H1 (cell line): ENCODE measurements around the gene RWDD4.

Experiments used
- ASH2L ChIP-seq: fragments of 200-600, 300-600 bp; sonication (generic); IDR thresholded peaks from one replicate; pipeline ENCODE4 v1.7.1; 2017; ENCODE audit warnings: low read length
- CHD2 ChIP-seq: IDR thresholded peaks from 2 replicates; pipeline ENCODE4 v1.6.1; 2012; ENCODE audit warnings: low read length, improper control_type of control experiment
- POLR2AphosphoS5 ChIP-seq: IDR thresholded peaks from 2 replicates; pipeline ENCODE4 v1.6.1; 2011; ENCODE audit warnings: low read depth, low read length
- RNF2 ChIP-seq: fragments of 200-900, 300-1000 bp; sonication (generic); IDR thresholded peaks from 2 replicates; pipeline ENCODE4 v1.7.1; 2016; ENCODE audit warnings: borderline replicate concordance, low read depth, mild to moderate bottlenecking, antibody characterized with exemption, low read length; ENCODE audit not compliant: poor library complexity, severe bottlenecking; ENCODE audit errors: missing control alignments
- TAF1 ChIP-seq: IDR thresholded peaks from 2 replicates; pipeline ENCODE4 v1.6.1; 2011; ENCODE audit warnings: mild to moderate bottlenecking, low read depth, low read length
- ZNF274 ChIP-seq: IDR thresholded peaks from 2 replicates; pipeline ENCODE4 v1.7.0; 2012; ENCODE audit warnings: low read length, borderline replicate concordance; ENCODE audit errors: extremely low read depth

DNA sequence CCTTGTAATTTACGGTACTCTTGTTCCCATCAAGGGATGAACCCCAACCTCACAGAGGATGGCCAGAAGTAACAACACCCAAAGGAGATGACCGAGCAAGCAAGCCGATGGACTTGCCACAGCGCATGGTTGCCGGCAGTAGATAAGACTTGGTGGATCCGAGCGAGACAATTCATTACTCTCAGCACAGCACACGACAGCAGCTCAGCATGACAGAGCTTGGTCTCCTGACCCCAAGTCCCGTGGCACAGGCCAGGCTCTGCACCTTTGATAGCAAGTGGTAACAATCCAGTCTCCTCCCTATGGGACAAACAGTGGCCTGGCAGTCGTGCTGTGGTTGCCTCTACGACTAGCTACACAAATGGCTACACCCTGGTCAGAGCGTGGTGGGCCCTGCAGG, 26.3 kb downstream of the RWDD4 start:
- TF ChIP-seq ZNF274 (no peak), RNF2 (no peak), CHD2 (no peak), ASH2L (no peak), POLR2AphosphoS5 (no peak), TAF1 (no peak)
